OCI-LY7 (cell line): Measurements from ENCODE around the gene S100A7A. TPM values are rescaled to one million over a fixed set of nuclear protein-coding genes. Genes with fewer than 3 reads are reported as not detected.

ENCODE experiments used
- BruUV-seq: library from RNA; stranded (reverse); fragments of 400-500 nt; replicated peaks from 2 replicates; lab custom pipeline; 2021; lab: Mats Ljungman, UMichigan
- CTCF ChIA-PET: fragments of 300-600 bp; sonication (Branson Sonifier 250); formaldehyde crosslinking; loops from one replicate; lab custom pipeline; 2022; ENCODE audit warnings: antibody characterized with exemption; ENCODE audit not compliant: unreplicated experiment; lab: Charles Lee
- POLR2A ChIA-PET: fragments of 300-600 bp; sonication (Branson Sonifier 250); formaldehyde crosslinking; loops from one replicate; lab custom pipeline; 2022; ENCODE audit warnings: antibody characterized with exemption; lab: Charles Lee
- DNase-seq: peaks from one replicate; pipeline ENCODE4 v3.0.0-alpha.2; 2015; ENCODE audit warnings: low spot score
- H2AFZ ChIP-seq: fragments of 200-600 bp; sonication (generic), shearing (Covaris generic); 2 replicates; pipeline ENCODE4 v1.6.1; 2014; ENCODE audit warnings: mild to moderate bottlenecking, antibody characterized with exemption, low read length, moderate library complexity
- H3K27ac ChIP-seq: fragments of 200-600 bp; sonication (generic); 2 replicates; pipeline ENCODE4 v1.5.1; 2014; ENCODE audit warnings: mixed run types, low read depth, mild to moderate bottlenecking, moderate library complexity, low read length, inconsistent platforms; ENCODE audit not compliant: poor library complexity, severe bottlenecking
- H3K36me3 ChIP-seq: fragments of 200-600 bp; sonication (generic); 2 replicates; pipeline ENCODE4 v1.6.1; 2014; ENCODE audit warnings: mild to moderate bottlenecking, antibody characterized with exemption, low read length, moderate library complexity, mixed read lengths; ENCODE audit not compliant: insufficient read depth
- H3K4me1 ChIP-seq: fragments of 200-600 bp; sonication (generic); 2 replicates; pipeline ENCODE4 v1.5.1; 2014; ENCODE audit warnings: mild to moderate bottlenecking, low read length; ENCODE audit not compliant: insufficient read depth, poor library complexity, severe bottlenecking
- H3K4me2 ChIP-seq: fragments of 200-600 bp; sonication (generic); 2 replicates; pipeline ENCODE4 v1.6.1; 2014; ENCODE audit warnings: mild to moderate bottlenecking, low read length
- H3K4me3 ChIP-seq: fragments of 200-600 bp; sonication (generic); 2 replicates; pipeline ENCODE4 v1.5.1; 2014; ENCODE audit warnings: mild to moderate bottlenecking, low read depth, low read length; ENCODE audit not compliant: poor library complexity, severe bottlenecking
- H3K79me2 ChIP-seq: fragments of 200-600 bp; sonication (generic); 2 replicates; pipeline ENCODE4 v1.6.1; 2016; ENCODE audit warnings: low read depth, mild to moderate bottlenecking, low read length, moderate library complexity, mixed read lengths; ENCODE audit not compliant: insufficient read depth
- H3K9me2 ChIP-seq: fragments of 200-600 bp; sonication (generic); 2 replicates; pipeline ENCODE4 v1.6.1; 2016; ENCODE audit warnings: mild to moderate bottlenecking, low read length, mixed read lengths; ENCODE audit not compliant: insufficient read depth
- H3K9me3 ChIP-seq: fragments of 200-600 bp; sonication (generic); 2 replicates; pipeline ENCODE4 v1.6.1; 2014; ENCODE audit warnings: mild to moderate bottlenecking, mixed run types, low read length, mixed read lengths
- H4K20me1 ChIP-seq: fragments of 200-600 bp; sonication (generic); 2 replicates; pipeline ENCODE4 v1.6.1; 2014; ENCODE audit warnings: mild to moderate bottlenecking, antibody characterized with exemption, low read length, moderate library complexity, mixed read lengths; ENCODE audit not compliant: insufficient read depth
- EZH2phosphoT487 ChIP-seq: fragments of 200-600 bp; sonication (generic); IDR thresholded peaks from 2 replicates; pipeline ENCODE4 v1.6.1; 2018; ENCODE audit warnings: low read depth, borderline replicate concordance, mild to moderate bottlenecking, mixed run types, antibody characterized with exemption, low read length, moderate library complexity, mixed read lengths
- intact Hi-C: fragments of 100-400 bp; cut with micrococcal nuclease; formaldehyde crosslinking; loops from one replicate; pipeline ENCODE4 v1.10.0; 2022; ENCODE audit not compliant: unreplicated experiment
- total RNA-seq, 2 experiments: library from RNA; depleted of rRNA in 1 of 2; stranded (reverse); fragments of >200 nt in 1 of 2; shearing (Covaris generic) in 1 of 2; gene quantifications; 2 replicates each; pipeline ENCODE4 v1.2.3, GENCODE V29; 2014 to 2022
- TF ChIP-seq, protein P1 (sequence below): fragments of 200-600 bp; sonication (generic); conservative IDR thresholded peaks from 2 replicates; pipeline ENCODE4 v1.5.1; 2014; ENCODE audit warnings: mild to moderate bottlenecking, antibody characterized with exemption, low read length, moderate library complexity, mixed read lengths

Gene S100A7A
- total RNA-seq, 2 experiments from 2014 or later: not detected

DNA sequence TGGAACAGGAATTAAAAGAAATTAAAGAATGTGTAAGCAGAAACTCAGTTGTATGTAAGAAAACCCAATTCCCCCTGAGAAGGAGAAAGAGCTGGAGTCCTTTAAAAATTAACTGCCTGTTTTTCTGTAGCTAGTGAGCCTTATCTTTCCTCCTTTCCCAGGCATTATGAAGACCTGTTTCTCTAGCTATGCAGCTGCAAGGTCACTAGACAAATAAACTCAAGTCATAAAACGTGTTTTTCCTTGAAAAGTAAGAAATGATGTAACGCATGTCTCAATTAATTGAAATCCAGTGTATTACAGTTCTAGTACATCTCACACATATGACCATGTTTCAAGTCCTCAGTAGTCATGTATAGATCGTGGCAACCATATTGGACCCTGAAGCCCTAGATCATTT lies 46.2 kb upstream of the S100A7A start:
- no peak overlapping the region for H3K4me3 ChIP-seq
- intact Hi-C loops: no loop called here
- TF ChIP-seq, protein P1, sequence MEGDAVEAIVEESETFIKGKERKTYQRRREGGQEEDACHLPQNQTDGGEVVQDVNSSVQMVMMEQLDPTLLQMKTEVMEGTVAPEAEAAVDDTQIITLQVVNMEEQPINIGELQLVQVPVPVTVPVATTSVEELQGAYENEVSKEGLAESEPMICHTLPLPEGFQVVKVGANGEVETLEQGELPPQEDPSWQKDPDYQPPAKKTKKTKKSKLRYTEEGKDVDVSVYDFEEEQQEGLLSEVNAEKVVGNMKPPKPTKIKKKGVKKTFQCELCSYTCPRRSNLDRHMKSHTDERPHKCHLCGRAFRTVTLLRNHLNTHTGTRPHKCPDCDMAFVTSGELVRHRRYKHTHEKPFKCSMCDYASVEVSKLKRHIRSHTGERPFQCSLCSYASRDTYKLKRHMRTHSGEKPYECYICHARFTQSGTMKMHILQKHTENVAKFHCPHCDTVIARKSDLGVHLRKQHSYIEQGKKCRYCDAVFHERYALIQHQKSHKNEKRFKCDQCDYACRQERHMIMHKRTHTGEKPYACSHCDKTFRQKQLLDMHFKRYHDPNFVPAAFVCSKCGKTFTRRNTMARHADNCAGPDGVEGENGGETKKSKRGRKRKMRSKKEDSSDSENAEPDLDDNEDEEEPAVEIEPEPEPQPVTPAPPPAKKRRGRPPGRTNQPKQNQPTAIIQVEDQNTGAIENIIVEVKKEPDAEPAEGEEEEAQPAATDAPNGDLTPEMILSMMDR: no peak
- TF ChIP-seq EZH2phosphoT487: no peak
- no peaks in the 10 kb centered on the region for H4K20me1 ChIP-seq
- no peak overlapping the region for H2AFZ ChIP-seq
- no peak for DNase-seq
- no peaks in the 10 kb centered on the region for H3K4me1 ChIP-seq
- H3K9me3 ChIP-seq: no peaks in the 10 kb centered on the region
- BruUV-seq: no TSS peak
- no peak overlapping the region for H3K27ac ChIP-seq
- POLR2A ChIA-PET: no interaction called here
- no peaks in the 10 kb centered on the region for H3K36me3 ChIP-seq
- H3K4me2 ChIP-seq: no peak overlapping the region
- CTCF ChIA-PET: no interaction called here
- no peaks in the 10 kb centered on the region for H3K9me2 ChIP-seq
- H3K79me2 ChIP-seq: no peaks in the 10 kb centered on the region

DNA sequence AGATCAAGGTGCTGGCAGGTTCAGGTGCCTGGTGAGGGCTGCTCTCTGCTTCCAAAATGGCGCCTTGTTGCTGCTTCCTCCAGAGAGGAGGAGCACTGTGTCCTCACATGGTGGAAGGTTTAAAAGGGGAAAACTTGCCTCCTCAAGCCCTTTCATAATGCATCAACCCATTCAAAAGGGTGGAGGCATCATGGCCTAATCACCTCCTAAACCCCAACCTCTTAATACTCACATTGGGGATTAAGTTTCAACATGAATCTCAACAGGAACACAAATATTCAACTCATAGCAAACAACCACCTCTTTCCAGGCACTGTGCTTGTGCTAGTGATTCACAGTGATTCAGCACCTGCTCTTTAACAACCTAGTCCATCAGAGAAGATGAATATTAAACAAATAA lies 45.1 kb upstream of the S100A7A start:
- no peak overlapping the region for H3K27ac ChIP-seq
- H4K20me1 ChIP-seq: no peaks in the 10 kb centered on the region
- DNase-seq: no peak
- H3K9me2 ChIP-seq: no peaks in the 10 kb centered on the region
- intact Hi-C loops: no loop called here
- H3K9me3 ChIP-seq: no peaks in the 10 kb centered on the region
- H3K4me2 ChIP-seq: no peak overlapping the region
- no peak overlapping the region for H3K4me3 ChIP-seq
- TF ChIP-seq EZH2phosphoT487: no peak
- TF ChIP-seq, protein P1: no peak
- no TSS peak for BruUV-seq
- H3K4me1 ChIP-seq: no peaks in the 10 kb centered on the region
- no peaks in the 10 kb centered on the region for H3K36me3 ChIP-seq
- POLR2A ChIA-PET: no interaction called here
- H2AFZ ChIP-seq: no peak overlapping the region
- CTCF ChIA-PET: no interaction called here
- no peaks in the 10 kb centered on the region for H3K79me2 ChIP-seq

DNA sequence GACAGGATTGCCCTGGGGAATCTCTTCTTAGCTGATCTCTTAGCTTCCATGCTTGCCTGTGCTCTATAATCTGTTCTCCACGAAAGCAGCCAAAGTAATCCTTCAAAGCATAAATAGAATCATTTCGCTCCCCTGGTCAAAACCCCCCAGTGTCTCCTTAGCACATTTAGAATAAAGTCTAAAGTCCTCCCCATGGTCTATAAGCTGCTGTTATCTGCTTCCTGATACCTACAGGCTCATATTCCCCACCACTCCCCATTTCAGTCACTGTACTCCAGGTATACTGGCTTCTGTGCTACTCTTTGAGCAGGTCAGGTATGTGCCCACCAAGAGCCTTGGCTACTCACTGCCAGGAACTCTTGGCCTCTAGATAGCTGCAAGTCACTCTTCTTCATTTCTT lies 43.7 kb upstream of the S100A7A start:
- H3K27ac ChIP-seq: no peak overlapping the region
- no peaks in the 10 kb centered on the region for H3K4me1 ChIP-seq
- H3K4me3 ChIP-seq: no peak overlapping the region
- no peaks in the 10 kb centered on the region for H3K79me2 ChIP-seq
- H3K4me2 ChIP-seq: no peak overlapping the region
- CTCF ChIA-PET: no interaction called here
- BruUV-seq: no TSS peak
- TF ChIP-seq, protein P1: no peak
- TF ChIP-seq EZH2phosphoT487: no peak
- no peak overlapping the region for H2AFZ ChIP-seq
- H3K9me3 ChIP-seq: no peaks in the 10 kb centered on the region
- no peaks in the 10 kb centered on the region for H3K9me2 ChIP-seq
- H3K36me3 ChIP-seq: no peaks in the 10 kb centered on the region
- H4K20me1 ChIP-seq: no peaks in the 10 kb centered on the region
- POLR2A ChIA-PET: no interaction called here
- intact Hi-C loops: no loop called here
- DNase-seq: no peak
